ENCODE measurements around the gene KCNG2.

GRCh38 chr18:79789091-79789891 is 8.4 kb upstream of the KCNG2 start:
- TF ChIP-seq EP300 (IDR thresholded peaks at IDR 0.05; ENCODE audit: borderline replicate concordance in 1 of 2, low read depth in 1 of 2, low read length in 1 of 2) = no peak
- no peak for TF ChIP-seq CTCF (IDR thresholded peaks at IDR 0.05)
- no peak for TF ChIP-seq JUND (IDR thresholded peaks at IDR 0.05)
- no peak for TF ChIP-seq NRF1 (IDR thresholded peaks at IDR 0.05; ENCODE audit: low read depth, low read length)
- no peak for TF ChIP-seq GABPA (IDR thresholded peaks at IDR 0.05; ENCODE audit: low read depth)
- no peak for TF ChIP-seq MAX (IDR thresholded peaks at IDR 0.05; ENCODE audit: low read depth)
- no peak for TF ChIP-seq YY1 (IDR thresholded peaks at IDR 0.05; ENCODE audit: low read depth)
- no peak for TF ChIP-seq PBX3 (IDR thresholded peaks at IDR 0.05)
- no peak for TF ChIP-seq USF1 (IDR thresholded peaks at IDR 0.05; ENCODE audit: borderline replicate concordance, low read depth)
- TF ChIP-seq TEAD4 (IDR thresholded peaks at IDR 0.05; ENCODE audit: borderline replicate concordance, insufficient read depth) = no peak
- no peak for TF ChIP-seq EZH2phosphoT487 (IDR thresholded peaks at IDR 0.05; ENCODE audit: borderline replicate concordance, low read depth)
- TF ChIP-seq ZBTB33 (IDR thresholded peaks at IDR 0.05; ENCODE audit: borderline replicate concordance, low read depth) = no peak
- no peak for TF ChIP-seq RXRA (IDR thresholded peaks at IDR 0.05; ENCODE audit: borderline replicate concordance, low read depth)
- TF ChIP-seq REST (IDR thresholded peaks at IDR 0.05; ENCODE audit: low read depth, low read length) = no peak

Data from SK-N-SH (cell line).